KOPT-K1 (cell line): ENCODE results near the gene FAM227A.
"Not testable (repeated sequence)": the region's sequence is repeated elsewhere in the genome, so short reads cannot be mapped to it uniquely, and the experiment has no call there.

Experiments
- H3K27ac ChIP-seq: fragments of 200-600 bp; sonication (generic); 2 replicates; pipeline ENCODE4 v1.5.1; 2016; ENCODE audit warnings: antibody characterized with exemption, mild to moderate bottlenecking, low read depth, low read length; ENCODE audit not compliant: poor library complexity, severe bottlenecking
- H3K36me3 ChIP-seq: fragments of 200-600 bp; sonication (generic); 2 replicates; pipeline ENCODE4 v1.5.1; 2017; ENCODE audit warnings: antibody characterized with exemption, mild to moderate bottlenecking, low read length, moderate library complexity; ENCODE audit not compliant: insufficient read depth
- H3K9me3 ChIP-seq: fragments of 200-600 bp; sonication (generic); 2 replicates; pipeline ENCODE4 v1.5.1; 2017; ENCODE audit warnings: antibody characterized with exemption, low read length, mild to moderate bottlenecking; ENCODE audit not compliant: insufficient read depth, poor library complexity, severe bottlenecking

The FAM227A gene

DNA sequence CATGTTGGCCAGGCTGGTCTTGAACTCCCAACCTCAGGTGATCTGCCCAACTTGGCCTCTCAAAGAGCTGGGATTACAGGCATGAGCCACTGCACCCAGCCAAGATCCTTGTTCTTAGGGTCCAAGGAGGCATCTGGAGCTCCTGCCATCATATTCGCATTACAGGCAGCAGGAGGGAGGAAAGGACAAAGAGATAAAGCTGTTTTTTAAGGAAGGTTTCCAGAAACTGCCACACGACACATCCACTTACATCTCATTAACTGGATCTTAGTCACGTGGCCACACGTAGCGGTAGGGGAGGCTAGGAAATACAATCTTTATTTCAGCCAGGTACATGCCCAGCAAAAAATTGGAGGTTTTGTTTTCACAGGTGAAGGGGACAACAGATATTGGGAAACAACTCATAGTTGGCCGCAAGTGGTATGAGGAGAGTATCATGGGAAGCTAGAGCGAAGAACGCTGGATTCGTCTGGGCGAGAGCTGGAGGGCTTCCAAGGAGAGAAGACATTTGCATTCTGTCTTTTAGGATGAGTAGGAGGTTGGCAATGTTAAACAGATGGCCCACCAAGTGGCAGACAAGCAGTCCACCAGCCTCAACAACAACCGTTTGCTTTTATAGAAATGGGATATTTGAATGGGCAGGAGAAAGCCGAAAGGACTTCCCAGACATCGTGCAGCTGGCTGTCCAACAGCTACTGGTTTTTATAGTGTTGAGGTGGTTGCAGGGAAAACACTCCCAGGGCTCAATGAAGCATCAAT is 47.0 kb downstream of the FAM227A start:
- H3K27ac ChIP-seq: no peak overlapping the region
- H3K36me3 ChIP-seq: no peaks in the 10 kb centered on the region
- no peaks in the 10 kb centered on the region for H3K9me3 ChIP-seq

DNA sequence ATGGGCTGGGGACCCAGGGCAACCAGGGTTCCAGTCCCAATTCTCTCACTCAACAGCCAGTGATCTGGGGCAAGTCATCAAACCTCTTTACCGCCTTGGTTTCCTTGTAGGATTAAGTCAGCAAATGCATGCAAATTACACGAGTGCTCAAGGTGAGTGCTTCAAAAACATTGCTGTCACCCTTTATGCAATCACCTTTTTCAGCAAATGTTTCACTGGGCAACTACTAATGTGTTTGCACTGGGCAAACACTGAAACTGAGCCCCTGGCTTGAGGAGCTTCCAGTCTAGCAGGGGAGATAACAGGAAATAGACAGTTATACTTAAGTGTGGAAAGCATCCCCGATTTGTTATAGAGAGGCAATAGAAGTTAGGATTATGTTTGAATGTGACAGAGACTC is 48.5 kb downstream of the FAM227A start:
- Histone ChIP-seq H3K9me3 (no peaks in the 10 kb centered on the region), H3K36me3 (no peaks in the 10 kb centered on the region), H3K27ac (no peak overlapping the region)

DNA sequence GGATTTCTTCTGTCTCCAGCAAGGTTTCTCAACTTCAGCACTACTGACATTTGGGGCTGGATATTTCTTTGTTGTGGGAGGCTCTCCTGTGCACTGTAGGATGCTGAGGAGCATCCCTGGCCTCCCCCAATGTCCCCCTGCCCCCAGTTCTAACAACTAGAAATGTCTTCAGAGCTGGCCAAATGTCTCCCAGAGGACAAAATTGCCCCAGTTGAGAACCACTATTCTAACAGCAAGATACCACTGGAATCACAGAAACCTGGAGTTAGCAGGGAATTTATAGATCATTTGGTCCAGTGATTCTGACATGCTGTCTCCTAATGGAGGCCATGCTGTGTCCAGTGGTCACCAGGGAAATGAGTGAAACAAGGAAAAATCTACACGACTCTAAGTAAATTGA is 54.0 kb downstream of the FAM227A start:
- H3K9me3 ChIP-seq: no peaks in the 10 kb centered on the region
- no peak overlapping the region for H3K27ac ChIP-seq
- no peaks in the 10 kb centered on the region for H3K36me3 ChIP-seq

DNA sequence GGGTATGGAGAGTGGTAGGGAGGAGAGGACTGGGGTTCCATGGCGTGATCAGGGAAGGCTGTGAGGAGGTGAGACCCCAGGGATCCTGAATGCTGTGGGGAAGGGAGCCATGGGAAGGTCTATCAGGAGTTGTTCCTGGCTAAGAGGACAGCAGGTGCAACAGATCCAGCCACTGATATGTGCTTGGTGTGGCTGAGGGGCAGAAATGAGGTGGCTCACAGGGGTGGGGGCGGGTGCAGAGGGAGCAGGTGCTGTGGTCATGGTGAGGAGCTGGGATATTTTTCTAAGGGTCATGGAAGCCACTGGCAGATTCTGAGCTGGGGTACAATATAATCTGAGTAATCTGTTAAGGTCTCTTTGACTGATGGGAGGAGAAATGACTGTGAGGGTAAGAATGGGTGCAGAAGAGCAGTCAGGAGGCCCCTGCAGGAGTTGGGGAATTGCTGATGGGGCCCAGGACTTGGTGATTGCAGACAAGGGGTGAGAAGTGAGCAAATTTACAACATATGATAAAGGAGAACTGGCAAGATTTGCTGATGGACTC is 54.9 kb downstream of the FAM227A start:
- no peaks in the 10 kb centered on the region for H3K36me3 ChIP-seq
- no peak overlapping the region for H3K27ac ChIP-seq
- no peaks in the 10 kb centered on the region for H3K9me3 ChIP-seq

DNA sequence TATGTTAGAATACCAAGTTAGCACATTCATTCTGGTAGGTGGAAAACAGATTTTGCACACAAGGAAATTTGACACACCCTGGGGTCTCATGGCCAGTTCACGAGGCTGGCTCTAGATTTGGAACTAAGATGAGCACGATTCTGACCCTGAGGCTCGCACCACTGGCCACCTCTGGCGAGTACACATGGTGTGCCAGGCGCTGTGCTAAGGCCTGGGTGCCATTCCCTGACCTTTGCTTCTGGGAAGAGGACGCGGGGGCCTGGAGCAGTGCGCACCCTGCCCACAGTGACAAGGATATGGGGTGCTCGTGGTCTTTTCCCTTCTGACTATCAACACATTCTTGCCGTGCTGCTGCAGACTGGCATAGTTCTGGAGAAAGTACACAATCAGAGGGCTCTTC is 56.7 kb downstream of the FAM227A start:
- no peak overlapping the region for H3K27ac ChIP-seq
- H3K36me3 ChIP-seq: no peaks in the 10 kb centered on the region

DNA sequence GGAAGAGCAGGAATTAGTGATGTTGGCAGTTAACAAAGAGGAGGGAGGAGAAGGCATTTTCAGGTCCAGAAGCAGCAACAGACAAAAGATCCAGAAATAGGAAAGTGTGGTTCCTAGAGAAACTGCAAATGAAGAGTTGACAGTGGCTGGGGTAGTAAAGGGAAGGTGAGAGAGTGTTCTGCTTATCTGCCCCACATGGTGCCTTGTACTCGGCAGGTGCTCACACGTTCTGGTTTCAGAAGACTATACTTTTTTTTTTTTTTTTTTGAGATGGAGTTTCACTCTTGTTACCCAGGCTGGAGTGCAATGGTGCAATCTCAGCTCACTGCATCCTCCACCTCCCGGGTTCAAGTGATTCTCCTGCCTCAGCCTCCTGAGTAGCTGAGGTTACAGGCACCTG is 73.3 kb downstream of the FAM227A start:
- H3K36me3 ChIP-seq, H3K27ac ChIP-seq, H3K9me3 ChIP-seq: not testable (repeated sequence)

More for the DNA sequence above, 56.7 kb downstream of the FAM227A start:
- no peaks in the 10 kb centered on the region for H3K9me3 ChIP-seq

DNA sequence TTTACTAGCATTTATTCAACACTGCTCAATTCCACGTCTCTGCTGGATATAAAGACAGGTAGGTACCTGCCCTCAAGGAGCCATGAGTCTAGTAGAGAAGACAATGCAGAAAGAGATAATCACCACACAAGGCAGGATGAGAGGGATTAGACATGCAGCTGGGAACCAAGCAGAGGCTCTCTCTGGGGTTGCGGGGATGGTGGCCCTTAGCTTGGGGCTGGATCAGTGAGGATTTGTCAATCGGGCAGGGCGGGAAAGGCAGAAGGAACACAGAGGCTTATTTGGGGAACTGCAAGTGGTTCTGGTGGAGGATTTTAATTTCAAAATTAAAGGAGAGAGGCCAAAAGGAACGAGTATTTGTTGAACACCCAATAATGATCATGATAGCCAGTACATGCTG is 77.7 kb downstream of the FAM227A start:
- H3K9me3 ChIP-seq: no peaks in the 10 kb centered on the region
- no peak overlapping the region for H3K27ac ChIP-seq
- H3K36me3 ChIP-seq: no peaks in the 10 kb centered on the region

DNA sequence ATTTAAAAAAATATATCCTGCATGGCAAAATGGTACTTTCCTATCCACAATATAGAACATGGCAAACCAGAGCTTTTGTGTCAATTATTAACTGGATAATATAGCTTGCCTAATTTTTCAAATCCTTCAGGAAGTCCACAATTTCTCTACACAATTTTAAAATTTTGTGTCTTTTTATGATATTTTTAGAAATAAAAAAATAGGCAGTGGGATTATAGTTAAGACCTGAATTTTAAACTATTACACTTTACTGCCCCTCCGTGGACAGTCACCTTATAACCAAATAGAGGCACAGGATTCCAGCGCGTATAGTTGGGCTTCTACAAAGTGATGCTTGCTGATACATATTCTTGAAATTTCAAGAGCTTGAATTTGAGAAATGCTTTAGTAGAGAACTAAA is 84.1 kb downstream of the FAM227A start:
- Histone ChIP-seq H3K9me3 (no peaks in the 10 kb centered on the region), H3K27ac (no peak overlapping the region), H3K36me3 (0 out of 2 replicates have a peak, but pooled peaks cover 2% of the 10 kb centered on the region)

DNA sequence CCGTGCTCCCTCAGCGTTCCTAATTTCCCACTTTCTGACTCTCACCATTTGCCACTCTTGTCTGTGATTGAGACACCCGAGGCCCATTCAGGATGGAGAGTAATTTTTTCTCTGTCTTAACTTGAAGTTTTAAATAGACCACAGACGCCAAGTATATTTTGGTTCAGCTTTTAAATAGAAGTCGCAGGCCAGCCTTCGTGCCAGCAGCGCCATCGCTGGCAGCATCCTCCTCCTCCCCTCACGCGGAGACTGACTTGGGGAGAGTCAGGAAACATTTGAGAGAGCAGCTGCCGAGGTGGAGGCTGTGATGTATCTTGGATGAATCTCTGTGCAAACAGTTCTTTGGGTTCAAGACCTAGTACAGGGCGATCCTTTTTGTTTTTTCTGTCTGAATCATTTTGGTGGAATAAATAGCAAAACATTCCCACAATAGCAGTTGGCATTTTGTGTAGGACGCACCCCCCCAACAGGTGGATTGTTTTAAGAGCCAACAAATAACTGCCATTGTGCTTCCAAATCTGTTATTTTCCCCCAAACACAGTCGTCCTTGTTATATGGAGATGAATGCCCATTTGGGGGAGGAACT is 85.3 kb downstream of the FAM227A start:
- Histone ChIP-seq H3K36me3 (0 out of 2 replicates have a peak, but pooled peaks cover 14% of the 10 kb centered on the region), H3K27ac (peak overlapping the region; percentile 87), H3K9me3 (no peaks in the 10 kb centered on the region)

DNA sequence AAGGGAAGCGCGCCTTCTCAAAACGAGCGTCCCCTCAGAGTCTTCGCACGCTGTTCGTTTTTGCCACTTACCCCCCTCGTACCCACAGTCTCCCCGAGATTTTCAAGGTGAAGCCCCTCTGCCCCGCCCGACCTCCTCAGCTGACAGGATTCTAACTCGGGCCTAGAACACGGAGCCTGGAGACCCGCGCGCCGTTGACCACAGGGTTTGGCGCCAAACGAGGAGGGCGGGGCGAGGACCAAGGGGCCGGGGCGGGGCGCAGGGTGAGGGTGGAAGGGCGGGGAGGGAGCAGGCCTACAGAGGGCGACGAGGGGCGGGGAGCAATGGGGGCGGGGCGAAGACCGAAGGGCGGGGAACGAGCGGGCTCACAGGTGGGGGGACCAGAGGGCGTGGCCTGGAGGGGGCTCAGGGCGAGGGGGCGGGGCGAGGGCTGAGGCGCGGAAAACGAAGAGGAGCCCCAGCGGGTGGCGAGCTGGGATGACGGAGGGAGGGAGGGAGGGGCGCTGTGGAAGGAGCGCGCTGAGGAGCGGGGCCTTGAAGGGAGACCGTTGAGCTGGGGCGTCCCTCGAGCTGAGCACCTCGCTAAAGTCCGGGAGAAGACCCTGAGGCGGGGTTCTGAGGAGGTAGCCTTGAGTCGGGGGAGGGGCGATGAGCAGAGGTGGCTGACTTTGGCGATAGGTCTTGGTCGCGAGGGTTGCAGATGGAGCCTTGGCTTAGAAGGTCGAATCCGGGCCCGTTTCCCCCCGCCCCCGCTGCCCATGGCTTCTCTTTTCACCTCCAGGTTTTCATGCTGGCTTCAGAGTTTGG is 86.0 kb downstream of the FAM227A start, which contains the start of gene DMC1:
Gene DMC1, minus strand, starts transcription at position 212 of the 807 bp plus-strand sequence. CDS start 1,927 bp downstream, outside the sequence.
- Histone ChIP-seq H3K36me3 (0 out of 2 replicates have a peak, but pooled peaks cover 18% of the 10 kb centered on the region), H3K27ac (peak within 1 kb of the TSS; percentile 88), H3K9me3 (no peaks in the 10 kb centered on the region)

DNA sequence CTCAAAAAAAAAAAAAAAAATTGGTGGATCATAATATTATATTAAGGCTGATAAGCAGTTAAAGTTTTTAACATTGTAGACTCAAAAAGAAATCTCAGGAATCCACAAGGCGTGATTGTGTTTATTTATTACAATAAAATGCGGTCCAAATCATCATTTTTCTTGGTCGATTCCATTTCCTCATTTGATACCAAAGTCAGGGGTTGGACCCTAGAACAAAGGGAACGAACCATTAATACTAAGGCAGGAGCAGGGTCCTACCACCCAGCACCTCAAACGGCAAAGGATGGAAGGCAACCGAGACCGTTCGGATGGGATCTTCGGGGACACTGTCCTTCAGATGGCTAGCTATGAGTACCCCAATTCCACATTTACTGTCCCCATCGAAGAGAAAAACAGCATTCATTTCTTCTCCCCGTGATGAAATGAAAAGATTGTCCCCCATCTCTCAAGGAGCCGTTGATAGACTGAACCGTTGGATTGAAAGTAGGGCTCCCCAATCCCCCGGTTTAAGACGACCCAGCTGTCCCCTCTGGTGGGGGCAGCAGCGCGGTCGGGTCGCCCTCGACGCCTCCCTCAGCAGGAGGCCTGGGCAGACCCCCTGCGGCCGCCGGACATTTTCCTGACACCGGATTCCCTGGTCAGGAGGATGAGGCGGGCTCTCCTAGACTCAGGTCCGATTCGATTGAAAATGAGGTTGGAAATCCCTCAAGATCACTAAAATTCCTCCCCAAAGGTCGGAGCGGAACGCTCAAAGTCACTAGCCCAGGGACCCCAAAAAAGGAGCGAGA is 86.8 kb downstream of the FAM227A start:
- Histone ChIP-seq H3K36me3 (peaks cover 23% of the 10 kb centered on the region; the same call in 1 of the 2 replicates), H3K9me3 (no peaks in the 10 kb centered on the region), H3K27ac (peak overlapping the region; percentile 88)

DNA sequence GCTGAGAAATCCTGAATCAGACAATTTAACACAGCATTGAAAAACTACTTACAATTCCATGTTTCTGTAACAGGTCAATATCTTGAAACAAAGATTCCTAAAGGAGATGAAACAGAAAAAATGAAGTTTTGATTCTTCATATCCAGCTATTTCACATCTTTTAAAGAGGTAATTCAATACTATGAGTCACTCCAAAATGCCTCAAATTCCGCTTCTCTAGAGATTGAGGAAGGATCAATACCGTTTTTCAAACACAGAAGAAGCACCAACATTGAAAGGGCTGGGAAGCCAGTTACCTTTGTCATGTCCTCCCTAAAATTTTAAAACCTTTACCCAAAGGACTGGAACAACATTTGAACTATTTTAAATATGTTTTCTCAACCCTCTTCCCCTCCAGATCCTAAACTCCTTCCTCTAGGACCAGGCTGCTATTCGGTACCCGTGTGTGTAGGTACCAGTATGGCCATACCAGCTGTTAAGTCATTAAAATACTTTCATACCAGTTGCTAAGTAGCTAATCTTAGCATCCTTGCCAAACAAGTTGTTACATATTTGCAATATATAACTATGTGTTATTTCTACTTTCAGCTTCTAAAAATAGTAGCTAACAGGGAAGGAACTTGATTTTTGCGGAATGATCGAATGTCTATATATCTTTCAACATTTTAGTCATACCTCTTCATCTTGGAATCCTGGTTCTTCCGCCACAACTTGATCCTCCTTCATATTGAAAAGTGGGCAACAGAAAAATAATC is 88.5 kb downstream of the FAM227A start:
- Histone ChIP-seq H3K27ac (no peak overlapping the region), H3K36me3 (peaks cover 27% of the 10 kb centered on the region; the same call in 1 of the 2 replicates), H3K9me3 (no peaks in the 10 kb centered on the region)

DNA sequence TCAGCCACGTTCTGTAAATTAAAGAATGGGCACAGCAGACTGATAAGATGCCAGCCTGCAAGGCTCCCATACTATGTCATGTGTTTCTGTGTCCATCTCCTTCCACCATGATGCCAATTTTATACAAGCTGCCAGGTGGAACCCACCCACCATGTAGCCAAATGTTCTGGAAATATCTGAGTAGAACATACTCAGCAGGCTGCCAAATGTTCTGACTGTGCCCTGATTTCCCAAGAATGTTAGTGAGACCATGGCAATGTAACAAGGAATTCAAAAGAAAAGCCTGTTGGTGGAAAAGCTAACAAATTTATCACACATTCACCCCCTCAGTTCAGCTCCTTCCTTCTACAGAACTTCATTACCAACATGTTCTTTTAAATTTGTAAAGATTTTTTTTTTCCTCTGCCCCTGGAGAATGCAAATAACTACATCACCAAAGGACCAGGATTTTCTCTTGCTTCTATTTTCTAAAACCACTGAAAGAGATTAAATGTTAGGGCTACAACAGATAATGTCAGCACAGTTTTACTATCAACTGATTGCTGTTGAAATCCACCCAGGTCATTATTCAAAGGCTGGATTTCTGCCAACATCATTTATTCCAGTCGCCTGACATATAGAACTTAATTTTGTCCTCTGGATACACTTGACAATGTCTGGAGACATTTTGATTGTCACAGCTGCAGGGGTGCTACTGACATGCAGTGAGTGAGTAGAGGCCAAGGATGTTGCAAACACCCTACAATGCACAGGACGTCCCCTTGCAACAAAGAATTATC is 89.3 kb downstream of the FAM227A start:
- Histone ChIP-seq H3K36me3 (peaks cover 32% of the 10 kb centered on the region), H3K27ac (no peak overlapping the region), H3K9me3 (no peaks in the 10 kb centered on the region)
